ENCODE results near the gene WDR5. TPM values are rescaled to one million over a fixed set of nuclear protein-coding genes. Genes with fewer than 3 reads are reported as not detected.

Gene WDR5
- total and polyA plus RNA-seq, 9 donors, result 8.7 to 33.5 (median 28.4) TPM

- WGBS, 3 donors, result 93 to 95% (median 93%) methylated on average over 9 of the region's 9 CpGs
- no peaks in the 10 kb centered on the region for H3K27me3 ChIP-seq
- H3K36me3 ChIP-seq, result no peaks in the 10 kb centered on the region
- no peak overlapping the region for H3K27ac ChIP-seq
- peaks cover 6% of the 10 kb centered on the region for H3K4me1 ChIP-seq (ENCODE audit: insufficient read depth)
- intact Hi-C loops (cut with DNase I), result loop anchor here in 1 of 4 donors (1.0 kb wide), 1 partner anchor 369 kb away; no protein-coding TSS in a partner anchor
- TF ChIP-seq CTCF (IDR thresholded peaks at IDR 0.05) (no peak), EP300 (IDR thresholded peaks at IDR 0.05) (no peak), POLR2A (IDR thresholded peaks at IDR 0.05) (no peak)
- DNase-seq, result no peak
- no peak overlapping the region for H3K4me3 ChIP-seq
- no peaks in the 10 kb centered on the region for H3K9me3 ChIP-seq
Measured at GRCh38 chr9:134162212-134162775, 26.4 kb downstream of the WDR5 start.

- intact Hi-C loops (cut with DNase I), result loop anchor here in 1 of 4 donors (1.0 kb wide), 1 partner anchor 370 kb away; no protein-coding TSS in a partner anchor
- no peaks in the 10 kb centered on the region for H3K36me3 ChIP-seq
- H3K27ac ChIP-seq, result no peak overlapping the region
- H3K4me3 ChIP-seq, result no peak overlapping the region
- TF ChIP-seq POLR2A (IDR thresholded peaks at IDR 0.05) (no peak), CTCF (IDR thresholded peaks at IDR 0.05) (no peak), EP300 (IDR thresholded peaks at IDR 0.05) (no peak)
- no peaks in the 10 kb centered on the region for H3K27me3 ChIP-seq
- no peak for DNase-seq
- WGBS, 3 donors, result 52 to 53% (median 53%) methylated on average over 23 to 24 of the region's 24 CpGs
- H3K9me3 ChIP-seq, result no peaks in the 10 kb centered on the region
- peaks cover 6% of the 10 kb centered on the region for H3K4me1 ChIP-seq (ENCODE audit: insufficient read depth)
Measured at GRCh38 chr9:134162926-134163370, 27.1 kb downstream of the WDR5 start.

- TF ChIP-seq CTCF (IDR thresholded peaks at IDR 0.05) (peak in 2 of 3 donors; percentile 48 to 52), EP300 (IDR thresholded peaks at IDR 0.05) (no peak)
- H3K27ac ChIP-seq, result no peak overlapping the region
- H3K9me3 ChIP-seq, result no peaks in the 10 kb centered on the region
- H3K4me1 ChIP-seq (ENCODE audit: insufficient read depth), result peaks cover 6% of the 10 kb centered on the region
- no peak overlapping the region for H3K4me3 ChIP-seq
- no peaks in the 10 kb centered on the region for H3K27me3 ChIP-seq
- intact Hi-C loops (cut with DNase I), result no loop called here
- peak; percentile 65 to 80 (median 77) for DNase-seq
- 1% methylated on average over 73 to 80 of the region's 80 CpGs for WGBS, 3 donors
- H3K36me3 ChIP-seq, result no peaks in the 10 kb centered on the region
Measured at GRCh38 chr9:134163371-134164196, 27.7 kb downstream of the WDR5 start.

GRCh38 chr9:134164879-134165278, 29.0 kb downstream of the WDR5 start:
- 0 to 1% (median 1%) methylated on average over 26 to 50 of the region's 50 CpGs for WGBS, 3 donors
- Histone ChIP-seq H3K4me1 (ENCODE audit: insufficient read depth) (peaks cover 6% of the 10 kb centered on the region), H3K27ac (no peak overlapping the region), H3K27me3 (no peaks in the 10 kb centered on the region), H3K36me3 (no peaks in the 10 kb centered on the region), H3K4me3 (no peak overlapping the region), H3K9me3 (no peaks in the 10 kb centered on the region)
- TF ChIP-seq EP300 (IDR thresholded peaks at IDR 0.05), result no peak
- TF ChIP-seq CTCF (IDR thresholded peaks at IDR 0.05), result no peak
- no peak for TF ChIP-seq POLR2A (IDR thresholded peaks at IDR 0.05)
- intact Hi-C loops (cut with DNase I), result no loop called here
- no peak for DNase-seq

All from ovary (tissue), 9 donors.